IMR-90 (cell line): Measurements from ENCODE around the gene CLDN6. TPM values are rescaled to one million over a fixed set of nuclear protein-coding genes. Genes with fewer than 3 reads are reported as not detected.

Experiments
- CEBPB ChIP-seq: IDR thresholded peaks from 2 replicates; pipeline ENCODE4 v1.6.1; 2012; ENCODE audit warnings: low read depth, low read length, improper control_type of control experiment
- CTCF ChIP-seq: conservative IDR thresholded peaks from 2 replicates; pipeline ENCODE4 v1.5.1; 2012; ENCODE audit warnings: mild to moderate bottlenecking, low read depth, low read length, improper control_type of control experiment
- FOS ChIP-seq: fragments of 150-350 bp; IDR thresholded peaks from 2 replicates; pipeline ENCODE4 v1.6.1; 2016; ENCODE audit warnings: low read depth, low read length
- NFE2L2 ChIP-seq: fragments of 150-350 bp; IDR thresholded peaks from 2 replicates; pipeline ENCODE4 v1.6.1; 2016; ENCODE audit warnings: low read depth, mild to moderate bottlenecking, low read length
- polyA plus RNA-seq, 3 experiments: library from polyadenylated mRNA; depleted of rRNA; stranded (reverse); fragments of >200 nt; gene quantifications; 2 replicates each; pipeline ENCODE4 v1.2.3, GENCODE V29; 2012; ENCODE audit warnings: low replicate concordance in 1 of 3
- total RNA-seq: library from RNA; depleted of rRNA; stranded (reverse); fragments of >200 nt; gene quantifications from 2 replicates; pipeline ENCODE4 v1.2.3, GENCODE V29; 2012

The CLDN6 gene
- total and polyA plus RNA-seq, 2 of the 4 experiments (the other 2 are of a cell fraction): 0.14 TPM; not detected in 1

DNA sequence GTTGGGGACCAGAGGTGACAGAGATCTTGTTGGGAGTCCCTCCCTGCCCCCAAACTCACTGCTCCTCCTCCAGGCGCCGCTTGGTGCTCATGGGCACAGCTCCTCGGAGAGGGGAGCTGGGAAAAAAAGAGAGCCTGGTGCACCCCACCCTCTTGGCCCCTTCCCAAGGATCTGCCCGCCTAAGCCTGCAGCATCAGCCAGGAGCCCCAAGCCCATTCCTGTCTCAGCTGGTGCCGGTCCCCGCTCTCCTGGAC, 5.4 kb upstream of the CLDN6 start (continued):
- TF ChIP-seq CTCF: no peak
- no peak for TF ChIP-seq CEBPB
- no peak for TF ChIP-seq FOS
- no peak for TF ChIP-seq NFE2L2
